ENCODE results near the gene USP15.
"Not testable (repeated sequence)": the region's sequence is repeated elsewhere in the genome, so short reads cannot be mapped to it uniquely, and the experiment has no call there.

USP15 gene

DNA sequence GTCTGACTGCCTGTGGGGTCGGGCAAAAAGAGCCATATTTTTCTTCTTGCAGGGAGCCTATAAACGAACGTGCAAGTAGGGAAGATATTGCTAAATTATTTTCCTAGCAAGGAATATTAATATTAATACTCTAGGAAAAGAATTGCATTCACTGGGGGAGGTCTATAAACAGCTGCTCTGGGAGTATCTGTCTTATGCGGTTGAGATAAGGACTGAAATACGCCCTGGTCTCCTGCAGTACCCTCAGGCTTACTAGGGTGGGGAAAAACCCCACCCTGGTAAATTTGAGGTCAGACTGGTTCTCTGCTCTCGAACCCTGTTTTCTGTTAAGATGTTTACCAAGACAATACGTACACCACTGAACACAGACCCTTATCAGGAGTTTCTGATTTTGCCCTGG, 203.0 kb downstream of the USP15 start:
- not testable (repeated sequence) for DNase-seq

Measured in NCI-H748 treated with DMSO at 0.1 percent for 48 hours (cell line).